Activated CD4-positive, CD25-positive, alpha-beta regulatory T cell (primary cell): ENCODE results near the gene PDE7B.

Source experiments
- DNase-seq, 4 experiments: peaks; one replicate each; lab custom pipeline; 2025; lab: John Stamatoyannopoulos, UW

The PDE7B gene

GRCh38 chr6:136149311-136149710 lies 297.8 kb downstream of the PDE7B start:
- DNase-seq = no peak

DNA sequence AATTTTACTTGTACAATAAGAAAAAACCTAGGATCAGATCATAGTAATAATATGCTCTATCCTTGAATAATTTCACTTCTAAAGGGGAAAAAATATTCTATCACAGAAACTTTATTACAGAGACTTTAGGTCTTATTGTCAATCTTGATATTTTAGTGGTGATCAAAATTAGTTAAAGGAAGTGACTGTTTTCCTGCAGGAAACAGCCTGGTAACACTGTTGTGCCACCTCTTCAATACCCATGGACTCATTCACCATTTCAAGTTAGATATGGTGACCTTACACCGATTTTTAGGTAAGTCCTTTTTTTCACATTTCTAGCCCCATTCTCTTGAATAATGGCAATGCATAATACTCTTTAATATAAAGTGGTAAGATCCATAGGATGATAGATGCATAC lies 299.5 kb downstream of the PDE7B start:
- no peak for DNase-seq

DNA sequence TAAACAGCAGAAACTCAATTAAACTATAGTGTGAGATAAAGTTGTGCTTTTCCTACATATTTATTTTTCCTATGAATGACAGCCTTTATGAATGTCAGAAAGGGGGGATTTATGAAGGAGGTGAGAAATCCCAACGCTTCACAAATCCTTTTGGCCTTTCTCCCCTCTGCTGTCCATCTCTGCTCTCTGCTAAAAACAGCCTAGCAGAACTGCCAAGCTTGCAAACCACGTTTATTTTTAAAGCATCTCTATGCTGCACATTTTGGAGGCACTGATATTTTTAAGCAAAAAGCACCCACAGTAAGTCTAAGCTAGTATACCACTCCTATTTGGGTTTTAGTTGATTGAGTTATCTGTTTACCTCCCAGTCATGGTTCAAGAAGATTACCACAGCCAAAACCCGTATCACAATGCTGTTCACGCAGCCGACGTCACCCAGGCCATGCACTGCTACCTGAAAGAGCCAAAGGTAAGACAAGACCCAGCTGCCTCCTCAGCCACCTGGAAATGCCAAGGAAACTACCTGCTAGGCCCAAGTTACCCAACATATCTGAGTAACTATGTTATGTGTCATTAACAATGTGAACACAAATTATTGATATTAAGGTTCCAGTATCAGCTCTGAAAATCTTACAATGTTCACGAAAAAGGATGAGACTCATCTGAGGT lies 302.3 kb downstream of the PDE7B start:
- no peak for DNase-seq

- DNase-seq = no peak
Observed at GRCh38 chr6:136155191-136155590, 303.7 kb downstream of the PDE7B start.

DNA sequence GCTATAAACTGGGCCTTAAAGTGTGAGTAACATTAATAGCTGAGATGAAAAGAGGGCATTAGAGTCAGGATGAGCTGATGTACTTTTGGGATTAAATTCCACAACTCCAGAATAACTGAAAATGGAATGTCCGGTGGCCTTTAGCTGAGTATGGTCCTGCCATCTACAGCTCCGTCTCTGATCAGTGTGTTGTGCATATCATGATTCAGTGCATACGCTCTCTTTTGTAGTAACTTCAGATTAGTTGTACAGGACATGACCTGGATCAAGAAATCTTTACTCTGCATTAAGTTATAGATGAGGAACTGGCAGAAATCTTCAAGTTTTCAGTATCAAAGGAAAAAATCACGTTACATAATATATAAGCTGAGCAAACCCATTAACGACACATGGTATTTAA lies 306.2 kb downstream of the PDE7B start:
- DNase-seq = no peak

DNA sequence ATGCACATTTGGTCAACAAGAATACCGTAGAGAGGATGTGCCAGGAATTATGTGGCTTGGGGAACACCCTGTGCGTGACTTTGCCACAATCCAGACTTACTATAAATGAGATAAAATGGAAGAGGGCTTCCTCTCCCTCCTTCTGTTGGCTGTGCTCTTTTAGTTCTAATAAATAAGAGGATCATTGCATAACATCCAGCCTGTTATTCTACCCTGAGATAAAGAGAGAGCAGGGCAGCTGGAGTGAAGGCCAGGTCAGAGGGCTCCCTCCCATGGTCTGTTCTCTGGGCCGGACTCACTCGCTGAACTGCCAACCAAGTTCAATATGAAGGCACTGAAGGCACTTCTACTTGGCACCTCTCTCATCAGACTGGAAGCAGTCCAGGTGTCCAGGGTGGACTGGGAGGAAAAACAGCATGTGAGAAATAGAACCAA lies 306.9 kb downstream of the PDE7B start:
- DNase-seq = no peak

DNA sequence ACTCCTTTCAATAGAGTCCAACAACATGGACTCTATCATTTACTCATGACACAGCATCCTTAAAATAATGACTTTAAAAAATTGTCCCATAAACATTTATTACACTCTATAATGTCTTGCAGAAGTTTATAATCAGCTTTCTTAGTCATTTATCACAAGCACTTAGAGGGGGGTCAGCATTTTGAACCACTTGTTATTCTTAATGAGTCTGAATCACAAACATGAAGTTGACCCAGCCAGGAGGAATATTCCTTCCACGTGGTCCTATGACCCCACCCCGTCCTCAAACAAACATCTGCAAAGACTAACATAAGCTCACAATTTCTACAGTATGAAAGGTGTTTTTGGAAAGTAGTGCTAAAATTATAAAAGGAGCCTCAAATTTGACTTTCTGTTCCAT lies 307.5 kb downstream of the PDE7B start:
- DNase-seq = no peak

GRCh38 chr6:136160250-136160649 lies 308.7 kb downstream of the PDE7B start:
- no peak for DNase-seq

DNA sequence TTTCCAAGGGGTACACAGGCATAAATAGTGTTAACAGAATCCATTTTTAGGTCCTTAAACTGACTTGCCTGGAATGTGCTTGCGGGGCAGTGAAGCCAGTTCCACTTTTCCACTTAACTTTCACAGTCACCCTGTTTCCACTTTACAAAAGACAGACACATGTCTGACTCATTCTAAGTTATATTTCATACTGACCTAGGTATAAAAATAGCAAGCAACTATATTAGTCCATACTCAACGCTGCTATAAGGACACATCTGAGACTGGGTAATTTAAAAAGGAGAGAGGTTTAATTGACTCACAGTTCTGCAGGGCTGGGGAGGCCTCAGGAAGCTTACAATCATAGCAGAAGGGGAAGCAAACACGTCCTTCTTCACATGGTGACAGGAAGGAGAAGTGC lies 310.4 kb downstream of the PDE7B start:
- DNase-seq = no peak

GRCh38 chr6:136163260-136163659 lies 311.8 kb downstream of the PDE7B start:
- DNase-seq = no peak

- no peak for DNase-seq
Observed at GRCh38 chr6:136166815-136167214, 315.3 kb downstream of the PDE7B start.

GRCh38 chr6:136169394-136170148 lies 318.1 kb downstream of the PDE7B start:
- no peak for DNase-seq

- DNase-seq = no peak
Observed at GRCh38 chr6:136171231-136171630, 319.7 kb downstream of the PDE7B start.

GRCh38 chr6:136173519-136174507 lies 322.3 kb downstream of the PDE7B start:
- no peak for DNase-seq

GRCh38 chr6:136174510-136174909 lies 323.0 kb downstream of the PDE7B start:
- DNase-seq = no peak

DNA sequence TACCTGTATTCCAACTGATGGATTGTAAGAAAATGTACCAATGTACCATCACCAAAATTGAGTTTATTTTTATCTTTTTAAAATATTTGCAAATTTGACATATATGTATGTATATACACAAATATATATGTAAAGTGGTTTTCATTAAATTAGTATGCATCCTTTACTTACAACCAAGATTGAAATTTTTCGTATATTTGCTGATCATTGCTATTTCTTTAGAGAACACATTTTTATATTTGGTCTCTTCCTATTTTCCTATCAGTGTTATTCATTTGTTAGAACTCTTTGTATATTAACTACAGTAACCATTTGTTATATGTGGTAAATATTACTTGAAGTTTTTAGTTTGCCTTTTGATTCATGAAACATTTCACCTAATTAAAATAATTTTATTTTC lies 324.4 kb downstream of the PDE7B start:
- no peak for DNase-seq

DNA sequence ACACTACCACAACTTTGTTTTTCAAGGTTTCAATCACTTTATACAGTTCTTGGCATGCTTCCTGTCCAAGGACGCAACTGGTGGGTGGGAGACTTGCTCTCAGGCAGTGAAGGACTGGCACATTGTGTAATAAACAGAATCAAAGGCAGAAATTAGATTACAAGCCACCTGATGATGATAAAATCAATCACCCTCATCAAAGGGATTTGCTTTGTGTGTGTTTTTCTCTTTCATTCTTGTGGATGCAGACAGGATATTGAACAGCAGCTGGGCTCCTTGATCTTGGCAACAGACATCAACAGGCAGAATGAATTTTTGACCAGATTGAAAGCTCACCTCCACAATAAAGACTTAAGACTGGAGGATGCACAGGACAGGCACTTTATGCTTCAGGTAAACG lies 327.2 kb downstream of the PDE7B start:
- no peak for DNase-seq

GRCh38 chr6:136180704-136181511 lies 329.4 kb downstream of the PDE7B start:
- no peak for DNase-seq

- DNase-seq = no peak
Observed at GRCh38 chr6:136181512-136181833, 330.0 kb downstream of the PDE7B start.

GRCh38 chr6:136181861-136182260 lies 330.4 kb downstream of the PDE7B start:
- no peak for DNase-seq

GRCh38 chr6:136184738-136185137 lies 333.2 kb downstream of the PDE7B start:
- no peak for DNase-seq

DNA sequence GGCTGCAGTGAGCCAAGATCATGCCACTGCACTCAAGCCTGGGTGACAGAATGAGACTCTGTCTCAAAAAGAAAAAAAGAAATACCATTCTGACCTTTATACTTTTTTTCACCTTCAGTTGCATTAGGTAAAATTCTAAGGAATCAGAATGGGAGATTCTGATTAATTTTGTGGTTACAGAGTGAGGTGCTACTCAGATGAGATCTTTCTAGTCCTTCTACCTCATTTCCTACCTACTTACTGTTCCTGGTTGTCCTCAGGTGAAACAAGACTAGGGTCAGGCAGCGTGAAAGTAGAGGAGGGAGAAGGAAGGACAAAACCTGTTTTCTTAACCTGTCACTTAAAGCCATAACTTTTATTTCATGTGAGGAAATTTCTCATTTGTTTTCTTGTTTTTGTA lies 334.9 kb downstream of the PDE7B start:
- DNase-seq = no peak
